IMR-90 (cell line): Measurements from ENCODE around the gene SNRK. TPM values are rescaled to one million over a fixed set of nuclear protein-coding genes. Genes with fewer than 3 reads are reported as not detected.

Experiments used
- CHD1 ChIP-seq: IDR thresholded peaks from 2 replicates; pipeline ENCODE4 v1.6.1; 2012; ENCODE audit warnings: low read depth, low read length, improper control_type of control experiment
- CTCF ChIP-seq: conservative IDR thresholded peaks from 2 replicates; pipeline ENCODE4 v1.5.1; 2012; ENCODE audit warnings: mild to moderate bottlenecking, low read depth, low read length, improper control_type of control experiment
- FOS ChIP-seq: fragments of 150-350 bp; IDR thresholded peaks from 2 replicates; pipeline ENCODE4 v1.6.1; 2016; ENCODE audit warnings: low read depth, low read length
- POLR2A ChIP-seq: IDR thresholded peaks from 2 replicates; pipeline ENCODE4 v1.6.1; 2012; ENCODE audit warnings: mild to moderate bottlenecking, low read depth, low read length
- RAD21 ChIP-seq: IDR thresholded peaks from 2 replicates; pipeline ENCODE4 v1.6.1; 2012; ENCODE audit warnings: low read length, improper control_type of control experiment
- RCOR1 ChIP-seq: IDR thresholded peaks from 2 replicates; pipeline ENCODE4 v1.6.1; 2012; ENCODE audit warnings: mild to moderate bottlenecking, low read length, improper control_type of control experiment; ENCODE audit not compliant: insufficient replicate concordance
- RFX5 ChIP-seq: IDR thresholded peaks from 2 replicates; pipeline ENCODE4 v1.8.0; 2012; ENCODE audit warnings: low read depth, mild to moderate bottlenecking, low read length, moderate library complexity
- polyA plus RNA-seq, 3 experiments: library from polyadenylated mRNA; depleted of rRNA; stranded (reverse); fragments of >200 nt; gene quantifications; 2 replicates each; pipeline ENCODE4 v1.2.3, GENCODE V29; 2012; ENCODE audit warnings: low replicate concordance in 1 of 3
- total RNA-seq: library from RNA; depleted of rRNA; stranded (reverse); fragments of >200 nt; gene quantifications from 2 replicates; pipeline ENCODE4 v1.2.3, GENCODE V29; 2012

The SNRK gene
- total and polyA plus RNA-seq, 2 of the 4 experiments (the other 2 are of a cell fraction), result 4.7 to 23.1 TPM

GRCh38 chr3:43286115-43286840 lies at the start of gene SNRK (continued):
- TF ChIP-seq CHD1 (no peak), FOS (no peak), RFX5 (no peak), CTCF (peak; percentile 26; the same call in 1 of the 2 replicates), POLR2A (peak; percentile 71), RCOR1 (no peak), RAD21 (no peak)
